ENCODE results near the gene SUSD3.

The SUSD3 gene

GRCh38 chr9:93127395-93127911, 69.0 kb downstream of the SUSD3 start:
- DNase-seq = no peak

GRCh38 chr9:93128011-93128714, 69.7 kb downstream of the SUSD3 start:
- DNase-seq = no peak

DNA sequence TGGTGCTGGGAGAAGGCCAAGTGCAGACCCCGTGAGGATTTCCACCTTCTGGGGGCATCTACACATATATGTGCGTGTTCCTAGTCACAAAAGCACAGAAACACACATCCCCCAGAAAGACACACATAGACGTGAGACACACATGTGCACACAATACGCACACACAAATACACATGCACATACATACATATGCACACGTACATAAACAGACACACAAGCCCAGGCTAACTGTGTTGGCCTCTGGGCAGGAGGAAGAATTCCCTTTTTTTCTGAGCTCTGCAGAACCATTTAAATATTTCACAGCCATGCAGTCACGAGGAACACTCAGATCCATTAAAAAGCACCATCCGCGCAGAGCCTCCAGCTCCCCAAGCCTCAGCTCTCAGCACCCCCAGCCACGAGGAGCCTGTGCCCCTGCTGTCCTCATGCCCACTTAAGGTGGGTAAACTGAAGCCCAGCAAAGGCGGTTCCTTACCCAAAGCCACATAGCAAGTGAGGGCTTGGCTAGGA, 70.3 kb downstream of the SUSD3 start:
- DNase-seq = no peak

DNA sequence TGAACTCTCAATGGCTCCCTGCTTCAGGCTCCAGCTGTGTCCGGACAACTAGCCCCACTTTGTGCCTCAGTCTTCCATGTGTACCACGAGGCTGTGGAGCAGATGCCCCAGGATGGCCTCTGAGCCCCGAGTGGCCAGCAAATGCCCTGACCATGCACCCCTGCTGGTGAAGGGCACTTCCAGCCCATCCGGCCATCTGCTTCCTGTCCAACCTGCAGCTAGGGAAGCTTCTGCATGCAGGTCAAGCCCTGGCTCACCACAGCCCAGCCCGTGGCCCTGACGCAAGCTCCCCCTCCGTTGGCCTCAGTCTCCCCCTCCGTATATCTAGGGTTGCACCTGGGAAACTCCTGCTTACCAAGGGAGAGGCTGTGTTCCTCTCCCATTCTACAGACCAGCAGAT, 70.8 kb downstream of the SUSD3 start:
- DNase-seq = no peak

DNA sequence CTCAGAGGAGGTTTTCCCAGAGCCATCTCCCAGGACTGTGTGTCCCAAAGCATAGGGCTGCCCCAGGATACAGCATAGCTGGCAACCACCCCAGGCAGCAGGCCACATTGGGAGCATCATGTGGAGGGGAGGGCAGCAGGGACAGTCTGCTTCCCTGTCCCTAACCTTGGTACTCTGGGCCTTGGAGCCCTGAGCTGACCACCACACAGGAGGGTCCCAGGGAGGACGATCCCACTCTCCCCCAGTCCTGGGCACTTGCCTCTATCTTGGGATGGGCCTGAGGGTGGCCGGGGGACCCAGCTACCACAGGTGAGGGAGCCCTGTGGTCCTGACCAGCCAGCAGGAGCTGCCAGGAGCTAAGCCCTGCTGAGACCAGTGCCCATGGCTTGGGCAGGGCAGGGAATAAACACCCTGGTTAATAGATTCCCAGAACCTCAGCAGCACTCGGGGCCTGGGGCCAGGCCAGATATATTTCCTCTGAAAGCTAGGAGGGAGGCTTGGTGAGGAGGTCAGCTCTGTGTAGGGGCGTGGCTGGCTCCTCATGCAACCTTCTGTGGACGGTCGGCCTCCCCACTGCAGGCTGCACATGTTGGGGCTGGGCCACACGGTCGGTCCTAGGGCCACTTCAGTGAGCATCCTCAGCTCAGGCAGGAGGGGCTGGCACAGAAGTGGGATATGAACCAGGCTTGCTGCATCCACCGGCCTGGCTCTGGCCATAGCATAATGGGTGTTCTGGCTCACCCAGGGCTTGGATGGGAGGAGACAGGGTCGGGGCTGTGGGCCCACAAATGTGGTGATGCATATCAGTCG, 71.4 kb downstream of the SUSD3 start:
- DNase-seq = no peak

GRCh38 chr9:93130861-93131481, 72.5 kb downstream of the SUSD3 start:
- no peak for DNase-seq

DNA sequence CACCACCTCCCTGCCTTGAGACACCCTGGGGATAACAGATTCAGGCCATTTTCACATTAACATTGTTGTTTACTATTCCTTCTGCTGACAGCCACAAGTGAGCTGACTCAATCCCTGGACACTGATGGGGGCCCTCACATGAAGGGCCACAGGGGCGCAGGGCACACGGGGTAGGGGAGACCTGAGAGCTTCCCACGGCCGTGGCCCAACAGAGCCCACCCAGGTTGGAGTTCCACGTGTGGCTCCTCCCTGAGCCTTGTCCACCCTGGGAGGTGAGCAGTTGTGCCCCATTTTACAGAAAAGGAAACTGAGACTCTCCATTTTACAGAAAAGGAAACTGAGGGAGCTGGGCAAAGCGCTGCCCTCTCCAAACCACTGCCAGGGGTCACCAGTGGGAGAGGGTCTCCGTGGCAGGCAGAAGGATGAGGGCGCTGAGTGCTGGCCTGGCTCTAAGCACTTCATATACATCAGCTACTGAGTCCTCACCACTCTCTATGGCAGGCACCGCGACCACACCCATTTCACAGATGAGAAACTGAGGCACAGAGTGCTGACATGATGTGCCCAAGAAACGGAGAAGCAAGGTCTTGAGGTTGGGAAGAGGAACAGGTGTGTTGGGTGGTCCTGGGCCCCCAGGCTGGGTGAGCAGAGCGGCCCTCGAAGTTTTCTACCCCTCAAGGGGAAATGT, 73.2 kb downstream of the SUSD3 start:
- DNase-seq = no peak

DNA sequence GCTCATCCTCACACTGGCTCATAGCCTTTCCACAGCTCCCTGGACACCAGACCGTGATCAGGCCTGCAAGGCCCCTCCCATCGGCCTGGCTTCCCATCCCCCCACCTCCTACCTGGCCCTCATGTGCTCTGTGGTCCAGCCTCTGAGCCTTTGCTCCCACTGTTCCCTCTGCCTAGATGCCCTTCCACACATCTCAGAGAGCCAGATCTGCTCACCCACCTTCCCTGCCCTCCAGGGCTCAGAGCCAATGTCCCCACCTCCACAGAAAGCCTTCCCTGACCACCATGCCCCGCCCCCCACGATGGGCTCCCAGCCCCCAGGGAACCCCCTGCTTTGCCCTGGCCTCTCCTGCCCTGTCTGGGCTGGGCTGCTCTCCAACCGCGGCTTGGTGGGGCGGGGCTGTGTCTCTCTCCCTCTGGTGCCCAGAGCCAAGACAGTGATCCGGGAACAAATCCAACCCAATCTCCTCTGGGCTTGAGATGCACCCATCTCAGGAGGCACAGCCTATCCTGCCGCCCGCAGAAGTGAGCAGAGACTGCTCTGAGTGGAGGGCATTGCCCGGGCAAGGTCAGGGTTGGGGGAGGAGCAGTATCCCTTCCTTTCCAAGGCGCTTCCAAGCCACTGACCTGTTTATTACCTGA, 73.9 kb downstream of the SUSD3 start:
- no peak for DNase-seq

DNA sequence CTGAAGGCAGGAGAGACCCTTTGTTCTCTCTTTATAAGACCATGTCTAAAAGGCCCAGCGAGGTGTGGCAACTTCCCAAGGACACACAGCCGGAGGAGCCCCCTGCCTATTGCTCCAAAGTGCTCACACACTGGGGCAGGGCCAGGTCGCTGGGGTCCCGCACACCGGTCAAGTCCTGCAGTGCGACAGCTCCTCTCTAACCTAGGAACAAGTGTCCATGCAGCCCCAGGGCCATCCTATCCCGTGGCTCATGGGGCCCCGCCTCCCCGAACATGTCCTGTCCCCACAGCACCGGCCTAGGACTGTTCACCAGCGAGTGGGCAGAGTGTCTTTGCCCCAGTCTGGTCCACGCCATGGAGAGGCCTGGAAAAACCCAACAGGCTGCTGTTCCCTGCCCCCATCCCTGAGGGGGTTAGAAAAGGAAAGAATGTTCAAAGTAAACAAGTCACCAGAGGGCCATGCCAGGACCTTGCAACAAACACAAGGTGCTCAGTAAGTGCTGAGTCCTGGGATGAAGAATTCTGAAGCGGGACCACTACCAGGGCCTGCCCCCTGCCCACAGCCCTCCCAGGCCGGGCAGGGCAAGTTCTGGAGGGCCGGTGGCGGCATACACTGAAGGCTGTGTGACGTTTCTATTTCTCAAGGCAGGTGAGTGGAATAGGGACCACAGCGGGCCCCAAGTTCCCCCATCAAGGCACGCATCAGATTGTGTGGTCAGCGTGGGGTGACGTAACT, 74.6 kb downstream of the SUSD3 start:
- DNase-seq = peak; percentile 69 to 77

- DNase-seq = no peak
These were observed 75.1 kb downstream of the SUSD3 start for GRCh38 chr9:93133681-93134014.

- peak; percentile 89 to 91 for DNase-seq
These were observed 75.7 kb downstream of the SUSD3 start, which contains the start of gene NINJ1 for GRCh38 chr9:93134015-93134739. TSS of gene NINJ1 (minus strand) at chr9:93134251. CDS start at chr9:93134217, 34 bp downstream.

Data from CD4-positive, alpha-beta T cell treated with Interferon alpha-2 for 1 hour (primary cell).